T1000 (cell line): ENCODE results near the gene CCL4L2.
"Not testable (repeated sequence)": the region's sequence is repeated elsewhere in the genome, so short reads cannot be mapped to it uniquely, and the experiment has no call there.

ENCODE experiments used
- DNase-seq: peaks from one replicate; lab custom pipeline; 2025; ENCODE audit warnings: mixed read lengths; lab: John Stamatoyannopoulos, UW

The CCL4L2 gene

DNA sequence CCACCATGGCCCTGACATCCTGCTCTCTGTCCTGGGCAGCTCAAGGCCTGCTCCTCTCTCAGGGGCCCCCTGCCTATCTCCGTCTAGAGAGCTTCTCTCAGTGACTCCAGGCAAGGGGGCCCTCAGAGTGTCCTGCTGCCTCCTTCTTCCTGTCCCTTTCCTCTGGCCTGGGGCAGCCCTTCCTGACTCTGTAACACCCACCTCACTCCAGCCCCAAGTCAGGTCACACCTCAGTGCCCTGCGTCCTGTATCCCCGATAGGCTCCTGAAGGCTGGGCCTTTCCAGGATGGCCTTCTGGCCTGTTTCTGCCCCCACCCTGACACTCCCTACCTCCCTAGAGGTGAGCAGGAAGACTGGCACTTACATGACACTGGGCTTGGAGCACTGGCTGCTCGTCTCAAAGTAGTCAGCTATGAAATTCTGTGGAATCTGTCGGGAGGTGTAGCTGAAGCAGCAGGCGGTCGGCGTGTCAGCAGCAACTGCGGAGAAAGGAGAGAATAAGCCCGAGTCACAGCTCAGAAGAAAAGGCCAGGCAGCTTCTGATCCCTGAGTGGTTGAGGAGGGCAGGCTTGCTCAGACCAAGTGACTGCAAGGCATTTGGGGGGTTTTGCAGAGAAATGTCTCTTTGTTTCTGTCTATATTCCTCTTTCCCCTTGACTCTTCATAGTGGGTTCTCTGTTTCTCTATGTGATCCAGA, 15.3 kb upstream of the CCL4L2 start:
- no peak for DNase-seq

DNA sequence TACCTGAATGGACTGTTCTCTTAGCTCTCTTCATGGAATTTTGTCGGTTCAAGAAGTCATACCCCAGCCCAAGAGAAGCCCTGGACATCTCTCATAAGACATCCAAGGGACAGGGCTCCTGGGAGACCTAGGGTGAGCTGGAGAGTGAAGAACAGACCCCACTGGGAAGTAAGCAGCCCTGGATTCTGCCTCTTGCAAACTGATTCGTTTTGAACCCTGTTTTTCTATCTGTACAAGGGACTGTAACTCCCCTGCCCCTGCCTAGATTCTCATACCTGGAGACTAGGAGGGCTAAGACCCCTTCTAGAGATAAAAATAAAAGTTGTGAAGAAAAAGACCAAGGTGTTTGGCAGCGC, 14.8 kb upstream of the CCL4L2 start:
- no peak for DNase-seq

GRCh38 chr17:36197387-36197703, 13.5 kb upstream of the CCL4L2 start:
- DNase-seq = no peak

DNA sequence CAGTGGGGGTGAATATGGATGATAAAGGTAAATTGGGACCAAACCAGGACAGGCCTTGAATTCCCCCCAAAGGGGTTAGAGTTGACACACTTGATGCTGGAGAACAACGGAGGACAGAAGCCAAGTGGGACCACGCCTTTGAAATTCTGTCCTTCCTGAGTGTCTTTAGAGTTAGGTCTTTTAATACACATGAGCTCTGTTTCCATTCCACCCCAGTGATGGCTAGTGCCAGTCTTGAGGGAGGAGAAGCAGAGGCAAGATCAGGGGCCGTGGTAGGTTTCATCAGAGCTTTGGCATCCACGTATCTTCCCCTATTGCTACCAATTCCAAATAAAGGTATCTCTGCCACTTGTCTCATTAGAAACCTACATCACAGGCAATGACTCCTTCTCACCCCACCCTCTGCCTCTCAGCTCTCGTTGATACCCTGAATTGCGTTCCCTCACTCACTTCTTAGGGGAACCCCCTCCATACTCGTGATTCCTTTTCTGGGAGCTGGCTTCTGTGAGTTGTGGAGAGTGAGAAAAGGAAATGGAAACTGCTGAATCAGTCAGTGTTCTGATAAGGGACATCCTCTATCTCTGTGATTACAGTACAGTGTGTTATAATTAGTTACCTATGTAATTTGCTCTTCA, 11.9 kb upstream of the CCL4L2 start:
- DNase-seq = no peak

GRCh38 chr17:36201102-36201501, 9.8 kb upstream of the CCL4L2 start:
- not testable (repeated sequence) for DNase-seq

DNA sequence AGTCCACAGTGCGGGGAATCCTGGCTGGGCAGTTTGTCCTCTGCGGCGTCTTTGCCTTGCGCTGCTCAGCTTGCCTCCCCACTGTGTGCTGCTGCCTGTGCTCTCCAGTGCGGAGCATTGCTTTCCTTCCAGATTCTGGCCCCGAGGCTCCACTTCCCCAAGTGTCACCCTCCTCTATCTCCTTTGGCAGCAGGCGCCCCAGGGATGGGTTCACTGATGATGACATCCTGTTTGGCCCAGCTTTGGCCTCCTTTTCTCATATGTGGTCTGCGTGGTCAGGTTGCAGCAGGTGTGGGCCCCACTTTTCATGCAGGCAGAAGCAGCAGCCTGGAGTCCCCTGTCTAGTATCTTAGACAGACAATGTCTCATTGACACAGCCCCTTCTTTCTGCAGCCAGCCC, 9.4 kb upstream of the CCL4L2 start:
- DNase-seq = not testable (repeated sequence)

DNA sequence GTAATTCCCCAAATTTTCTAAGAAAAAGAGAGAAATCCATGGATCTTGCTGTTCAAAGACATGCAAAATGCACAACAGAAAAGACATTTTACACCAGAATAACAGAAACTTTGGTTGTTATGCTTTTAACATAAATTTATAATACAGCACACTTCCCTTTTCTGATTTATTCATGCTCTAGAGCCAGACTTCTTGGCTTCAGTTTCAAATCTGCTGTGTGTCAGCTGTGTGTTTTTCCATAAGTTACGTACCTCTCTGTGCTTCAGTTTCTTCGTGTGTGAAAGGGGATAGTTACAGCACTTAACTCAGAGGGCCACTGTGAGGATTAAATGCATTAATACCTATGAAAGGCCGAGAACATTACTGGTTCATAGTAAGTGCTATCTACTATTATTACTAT, 7.5 kb upstream of the CCL4L2 start:
- DNase-seq = no peak

- DNase-seq = no peak
Observed at GRCh38 chr17:36204724-36205500, 6.0 kb upstream of the CCL4L2 start.

DNA sequence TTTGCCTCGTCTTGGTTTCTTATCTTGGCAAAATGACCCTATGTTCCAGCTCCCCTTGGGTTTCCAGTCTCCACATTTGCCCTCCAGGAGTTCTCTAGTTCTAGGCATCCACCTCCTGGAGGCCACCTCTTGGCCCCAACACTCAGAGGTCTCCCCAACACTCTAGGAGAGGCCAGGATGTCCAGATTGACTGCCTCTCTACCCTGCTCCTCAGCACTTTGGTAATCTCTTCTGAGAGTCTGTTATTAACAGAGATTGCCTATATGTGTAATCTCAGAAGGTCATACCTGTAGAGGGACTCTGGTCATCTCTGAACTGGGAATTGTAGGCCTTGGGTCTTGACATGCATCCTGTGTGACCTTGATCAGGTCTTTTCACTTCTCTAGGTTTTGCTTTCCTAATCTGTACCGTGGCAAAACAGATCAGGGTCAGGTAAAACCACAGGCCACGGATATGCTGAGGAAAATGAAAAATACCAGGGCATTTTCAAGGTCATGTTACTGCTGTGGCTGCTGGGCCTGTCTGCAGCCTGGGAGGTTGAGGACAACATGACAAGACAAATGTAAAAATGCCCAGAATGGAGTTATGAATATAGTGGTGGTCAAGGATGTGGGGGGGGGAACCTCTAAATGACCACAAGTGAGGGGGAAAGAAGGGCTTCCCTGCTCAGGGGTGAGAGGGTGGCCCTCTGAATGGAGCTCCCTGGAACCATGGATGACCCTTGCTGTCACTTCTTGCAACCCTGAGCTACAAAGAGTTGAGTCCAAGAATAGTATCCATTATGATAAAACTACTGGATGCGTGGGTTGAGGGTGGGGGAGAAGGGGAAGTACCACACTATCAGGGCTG, 5.0 kb upstream of the CCL4L2 start:
- DNase-seq = no peak

- DNase-seq = not testable (repeated sequence)
Observed at GRCh38 chr17:36206486-36206821, 4.4 kb upstream of the CCL4L2 start.

GRCh38 chr17:36207383-36207782, 3.5 kb upstream of the CCL4L2 start:
- not testable (repeated sequence) for DNase-seq

DNA sequence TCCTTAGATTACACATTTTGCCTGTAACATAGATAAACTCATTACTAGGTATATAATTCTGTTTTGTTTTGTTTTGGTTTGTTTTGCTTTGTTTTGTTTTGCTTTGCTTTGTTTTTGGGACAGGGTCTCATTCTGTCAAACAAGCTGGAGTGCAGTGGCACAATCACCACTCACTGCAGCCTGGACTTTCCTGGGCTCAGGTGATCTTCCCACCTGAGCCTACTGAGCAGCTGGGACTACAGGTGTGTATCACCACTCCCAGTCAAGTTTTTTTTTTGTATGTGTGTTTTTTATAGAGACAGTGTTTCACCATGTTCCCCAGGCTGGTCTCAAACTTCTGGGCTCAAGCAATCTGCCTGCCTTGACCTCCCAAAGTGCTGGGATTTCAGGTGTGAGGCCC, 1.3 kb upstream of the CCL4L2 start:
- no peak for DNase-seq

- DNase-seq = not testable (repeated sequence)
Observed at GRCh38 chr17:36211484-36212271, 815 bp downstream of the CCL4L2 start.

DNA sequence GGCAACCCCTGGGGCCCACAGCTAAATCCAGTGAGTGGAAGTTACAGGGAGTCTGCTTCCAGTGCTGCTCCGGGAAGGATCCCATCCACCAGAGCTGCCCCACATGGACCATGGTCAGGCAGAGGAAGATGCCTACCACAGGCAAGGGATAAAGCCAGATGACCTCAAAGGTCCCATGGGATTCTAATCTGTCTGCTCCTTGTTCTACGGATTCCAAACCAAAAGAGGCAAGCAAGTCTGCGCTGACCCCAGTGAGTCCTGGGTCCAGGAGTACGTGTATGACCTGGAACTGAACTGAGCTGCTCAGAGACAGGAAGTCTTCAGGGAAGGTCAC, 1.4 kb downstream of the CCL4L2 start:
- no peak for DNase-seq

DNA sequence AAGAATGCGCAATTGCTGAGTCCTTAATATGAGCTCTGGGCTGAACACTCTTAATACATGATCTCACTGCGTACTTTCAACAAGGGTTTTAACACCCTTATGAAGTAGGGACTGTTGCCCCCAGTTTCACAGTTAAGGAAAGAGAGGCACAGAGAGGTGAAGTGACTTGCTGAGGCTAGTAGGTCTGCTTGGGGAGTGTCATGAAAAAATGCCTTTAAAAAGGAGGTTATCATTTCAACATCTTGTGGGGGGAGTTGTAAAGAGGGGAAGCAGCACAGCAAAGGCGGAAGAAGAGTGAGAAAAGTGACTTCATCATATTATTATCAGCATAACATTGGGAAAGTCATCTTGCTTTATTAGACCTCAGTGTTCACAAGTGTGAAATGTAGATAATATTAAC, 2.1 kb downstream of the CCL4L2 start:
- no peak for DNase-seq

GRCh38 chr17:36213695-36214094, 2.8 kb downstream of the CCL4L2 start:
- DNase-seq = no peak

- no peak for DNase-seq
Observed at GRCh38 chr17:36214918-36215317, 4.1 kb downstream of the CCL4L2 start.

GRCh38 chr17:36215406-36216308, 4.8 kb downstream of the CCL4L2 start:
- DNase-seq = not testable (repeated sequence)

GRCh38 chr17:36219556-36219955, 8.7 kb downstream of the CCL4L2 start:
- DNase-seq = not testable (repeated sequence)

DNA sequence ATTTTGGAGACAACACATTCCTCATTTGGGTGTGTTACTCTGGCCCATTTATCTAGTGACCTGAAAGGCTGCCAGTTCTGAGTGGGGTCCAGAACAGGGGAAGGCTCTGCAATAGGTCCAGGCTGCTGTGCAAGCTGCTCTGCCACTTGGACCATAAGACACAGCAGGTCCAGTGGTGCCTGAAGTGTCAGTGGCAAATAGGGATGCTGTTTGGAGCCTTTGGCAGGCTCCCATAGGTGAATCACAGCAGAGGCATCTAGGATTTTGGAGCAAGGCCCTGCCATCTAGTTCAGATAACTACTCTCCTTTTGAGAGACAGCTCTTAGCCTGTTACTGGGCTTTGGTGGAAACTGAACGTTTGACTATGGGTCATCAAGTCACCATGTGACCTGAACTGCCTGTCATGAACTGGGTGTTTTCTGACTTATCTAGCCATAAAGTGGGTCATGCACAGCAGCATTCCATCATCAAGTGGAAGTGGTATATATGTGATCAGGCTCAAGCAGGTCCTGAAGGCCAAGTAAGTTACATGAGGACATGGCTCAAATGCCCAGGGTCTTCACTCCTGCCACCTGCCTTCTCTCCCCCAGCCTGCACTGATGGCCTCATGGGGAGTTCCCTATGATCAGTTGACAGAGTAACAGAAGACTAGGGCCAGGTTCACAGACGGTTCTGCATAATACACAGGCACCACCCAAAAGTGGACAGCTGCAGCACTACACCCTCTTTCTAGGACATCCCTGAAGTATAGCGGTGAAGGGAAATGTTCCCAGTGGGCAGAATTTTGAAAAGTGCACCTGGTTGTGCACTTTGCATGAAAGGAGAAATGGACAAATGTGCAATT, 10.1 kb downstream of the CCL4L2 start:
- DNase-seq = not testable (repeated sequence)
